Neutrophil (primary cell): Measurements from ENCODE around the gene CFLAR.
A peak's percentile ranks its signal among the peaks of the same experiment; 100 is the strongest.
"Not testable (repeated sequence)": the region's sequence is repeated elsewhere in the genome, so short reads cannot be mapped to it uniquely, and the experiment has no call there.

Experiments used
- H3K27ac ChIP-seq: fragments of 200-600 bp; sonication (generic); 2 replicates; pipeline ENCODE4 v1.5.1; 2016; ENCODE audit warnings: mild to moderate bottlenecking, moderate library complexity
- H3K27me3 ChIP-seq: fragments of 200-600 bp; sonication (generic); 2 replicates; pipeline ENCODE4 v1.6.0; 2016; ENCODE audit warnings: mild to moderate bottlenecking
- H3K36me3 ChIP-seq: fragments of 200-600 bp; sonication (generic); 2 replicates; pipeline ENCODE4 v1.5.1; 2017
- H3K4me1 ChIP-seq, 2 experiments: fragments of 200-600 bp in 1 of 2; sonication (generic) in 1 of 2; 1 replicate in 1 of 2; 2 replicates in 1 of 2; pipeline versions ENCODE4 v1.5.1 to v1.6.1; 2013 to 2016; ENCODE audit warnings: low read depth in 1 of 2, low read length in 1 of 2, mild to moderate bottlenecking in 1 of 2, moderate library complexity in 1 of 2; ENCODE audit not compliant: control insufficient read depth in 1 of 2, insufficient read depth in 1 of 2
- H3K4me3 ChIP-seq, 2 experiments: fragments of 200-600 bp in 1 of 2; sonication (generic) in 1 of 2; 1 replicate in 1 of 2; 2 replicates in 1 of 2; pipeline ENCODE4 v1.5.1; 2013 to 2016; ENCODE audit warnings: low read depth in 1 of 2, low read length in 1 of 2, mild to moderate bottlenecking in 1 of 2, moderate library complexity in 1 of 2
- H3K9me3 ChIP-seq: fragments of 200-600 bp; sonication (generic); 2 replicates; pipeline ENCODE4 v1.5.1; 2016
- TF ChIP-seq, protein P1 (sequence below): fragments of 200-600 bp; sonication (generic); IDR thresholded peaks from 2 replicates; pipeline ENCODE4 v1.5.1; 2016; ENCODE audit warnings: antibody characterized with exemption

The CFLAR gene

DNA sequence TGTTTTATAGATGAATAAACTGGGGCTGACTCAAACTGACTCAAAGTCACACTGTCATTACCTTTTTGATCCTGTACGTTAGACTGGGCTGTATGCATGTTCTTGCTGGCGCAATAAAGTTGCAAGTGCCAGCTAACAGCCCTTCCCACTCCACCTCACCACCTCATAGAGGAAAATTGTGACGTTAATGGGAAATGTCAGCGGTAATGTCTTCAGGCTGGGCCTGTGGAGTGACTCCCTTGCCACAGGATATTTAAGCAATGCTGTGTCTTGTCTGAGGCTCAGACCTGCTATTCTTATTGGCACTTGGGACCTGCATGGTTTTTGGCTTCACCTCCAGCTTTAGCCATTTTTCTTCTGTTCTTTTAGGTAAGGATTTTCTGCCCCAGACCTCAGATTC is 41.7 kb downstream of the CFLAR start:
- Histone ChIP-seq H3K9me3 (peaks cover 5% of the 10 kb centered on the region), H3K36me3 (peaks cover 99% of the 10 kb centered on the region), H3K4me1 (peaks cover 58 to 59% of the 10 kb centered on the region in 2 experiments), H3K27me3 (no peaks in the 10 kb centered on the region), H3K4me3 (peak overlapping the region; percentile 14 to 42), H3K27ac (peak overlapping the region; percentile 93)
- TF ChIP-seq, protein P1, sequence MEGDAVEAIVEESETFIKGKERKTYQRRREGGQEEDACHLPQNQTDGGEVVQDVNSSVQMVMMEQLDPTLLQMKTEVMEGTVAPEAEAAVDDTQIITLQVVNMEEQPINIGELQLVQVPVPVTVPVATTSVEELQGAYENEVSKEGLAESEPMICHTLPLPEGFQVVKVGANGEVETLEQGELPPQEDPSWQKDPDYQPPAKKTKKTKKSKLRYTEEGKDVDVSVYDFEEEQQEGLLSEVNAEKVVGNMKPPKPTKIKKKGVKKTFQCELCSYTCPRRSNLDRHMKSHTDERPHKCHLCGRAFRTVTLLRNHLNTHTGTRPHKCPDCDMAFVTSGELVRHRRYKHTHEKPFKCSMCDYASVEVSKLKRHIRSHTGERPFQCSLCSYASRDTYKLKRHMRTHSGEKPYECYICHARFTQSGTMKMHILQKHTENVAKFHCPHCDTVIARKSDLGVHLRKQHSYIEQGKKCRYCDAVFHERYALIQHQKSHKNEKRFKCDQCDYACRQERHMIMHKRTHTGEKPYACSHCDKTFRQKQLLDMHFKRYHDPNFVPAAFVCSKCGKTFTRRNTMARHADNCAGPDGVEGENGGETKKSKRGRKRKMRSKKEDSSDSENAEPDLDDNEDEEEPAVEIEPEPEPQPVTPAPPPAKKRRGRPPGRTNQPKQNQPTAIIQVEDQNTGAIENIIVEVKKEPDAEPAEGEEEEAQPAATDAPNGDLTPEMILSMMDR: no peak

DNA sequence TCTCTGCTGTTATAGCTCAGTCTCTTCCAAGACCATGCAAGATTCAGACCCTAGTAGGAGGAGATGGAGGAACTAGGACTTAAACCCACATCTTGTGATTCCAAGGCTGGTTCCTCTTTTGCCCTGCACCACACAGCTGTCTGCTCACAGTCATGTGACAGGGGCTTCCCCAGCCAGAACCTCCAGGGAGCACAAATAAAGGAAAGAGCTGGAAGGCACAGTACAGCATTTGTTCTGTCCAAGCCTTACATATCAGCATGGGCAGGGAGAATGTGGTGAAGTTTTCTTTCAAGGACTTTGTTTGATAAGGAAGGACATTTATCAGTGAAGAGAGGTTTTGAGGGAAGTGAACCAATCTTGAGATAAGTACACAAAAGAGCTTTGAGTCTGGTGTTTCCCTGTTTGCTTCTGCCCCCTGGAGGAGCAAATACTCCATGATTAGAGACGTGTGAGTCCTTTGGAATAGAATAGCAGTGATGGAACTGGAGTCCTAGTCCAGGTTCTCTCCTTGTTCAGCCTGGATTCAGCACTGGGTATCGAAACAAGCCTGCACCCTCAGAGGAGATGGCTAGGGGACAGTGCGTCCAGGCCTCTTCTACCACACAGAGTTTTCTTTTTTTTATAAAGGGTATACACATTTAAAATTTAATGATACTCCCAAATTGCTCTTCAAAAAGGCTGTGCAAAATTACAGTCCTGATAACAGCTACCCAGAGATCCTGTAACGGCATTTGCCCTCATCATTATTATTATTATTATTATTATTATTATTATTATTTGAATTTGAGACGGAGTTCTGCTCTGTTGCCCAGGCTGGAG is 42.4 kb downstream of the CFLAR start:
- peak overlapping the region; percentile 14 to 42 for H3K4me3 ChIP-seq
- no peaks in the 10 kb centered on the region for H3K27me3 ChIP-seq
- peaks cover 5% of the 10 kb centered on the region for H3K9me3 ChIP-seq
- H3K36me3 ChIP-seq: peaks cover 99% of the 10 kb centered on the region
- peak overlapping the region; percentile 93 for H3K27ac ChIP-seq
- TF ChIP-seq, protein P1: peak; percentile 52
- H3K4me1 ChIP-seq: peaks cover 52 to 53% of the 10 kb centered on the region in 2 experiments

DNA sequence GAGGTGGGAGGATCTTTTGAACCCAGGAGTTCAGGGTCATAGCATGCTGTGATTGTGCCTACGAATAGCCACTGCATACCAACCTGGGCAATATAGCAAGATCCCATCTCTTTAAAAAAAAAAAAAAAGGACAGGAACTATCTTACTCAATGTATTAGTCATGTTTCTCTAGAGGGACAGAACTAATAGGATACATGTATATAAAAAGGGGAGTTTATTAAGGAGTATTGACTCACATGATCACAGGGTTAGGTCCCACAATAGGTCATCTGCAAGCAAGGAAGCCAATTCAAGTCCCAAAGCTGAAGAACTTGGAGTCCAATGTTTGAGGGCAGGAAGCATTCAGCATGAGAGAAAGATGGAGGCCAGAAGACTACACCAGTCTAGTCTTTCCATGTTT is 48.2 kb downstream of the CFLAR start:
- H3K4me1 ChIP-seq: peaks cover 0 to under 1% of the 10 kb centered on the region in 2 experiments
- H3K27ac ChIP-seq: peak overlapping the region; percentile 31
- peaks cover 5% of the 10 kb centered on the region for H3K9me3 ChIP-seq
- H3K36me3 ChIP-seq: peaks cover 97% of the 10 kb centered on the region
- H3K4me3 ChIP-seq: no peak overlapping the region
- TF ChIP-seq, protein P1: no peak
- H3K27me3 ChIP-seq: no peaks in the 10 kb centered on the region

DNA sequence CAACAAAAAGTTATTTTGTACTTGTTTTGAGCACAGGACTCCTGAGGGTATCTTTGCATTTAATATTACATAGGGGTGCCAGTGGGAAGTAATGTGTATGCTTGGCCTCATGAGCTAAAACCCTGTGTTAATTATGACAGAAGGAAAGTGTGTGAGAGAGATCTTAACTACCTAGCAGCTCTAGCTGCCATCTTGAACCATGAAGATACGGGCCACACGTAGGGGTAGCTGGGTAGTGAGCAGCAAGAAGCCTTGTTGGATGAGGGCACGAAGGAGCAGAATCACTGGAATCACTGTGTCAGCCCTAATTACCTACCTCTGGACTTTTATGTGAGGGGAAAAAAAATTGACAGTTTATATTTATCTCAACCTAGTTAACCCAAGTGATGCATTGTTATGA is 51.6 kb downstream of the CFLAR start:
- TF ChIP-seq, protein P1: no peak
- Histone ChIP-seq H3K4me3 (no peak overlapping the region), H3K27ac (peak overlapping the region; percentile 58), H3K4me1 (no peaks in the 10 kb centered on the region), H3K36me3 (peaks cover 63% of the 10 kb centered on the region), H3K9me3 (no peaks in the 10 kb centered on the region), H3K27me3 (no peaks in the 10 kb centered on the region)

DNA sequence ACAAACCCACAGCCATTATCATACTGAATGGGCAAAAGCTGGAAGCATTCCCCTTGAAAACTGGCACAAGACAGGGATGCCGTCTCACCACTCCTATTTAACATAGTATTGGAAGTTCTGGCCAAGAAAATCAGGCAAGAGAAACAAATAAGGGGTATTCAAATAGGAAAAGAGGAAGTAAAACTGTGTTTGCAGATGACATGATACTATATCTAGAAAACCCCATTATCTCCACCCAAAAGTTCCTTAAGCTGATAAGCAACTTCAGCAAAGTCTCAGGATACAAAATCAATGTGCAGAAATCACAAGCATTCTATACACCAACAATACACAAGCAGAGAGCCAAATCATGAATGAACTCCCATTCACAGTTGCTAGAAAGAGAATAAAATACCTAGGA is 52.5 kb downstream of the CFLAR start:
- H3K9me3 ChIP-seq, H3K4me1 ChIP-seq, H3K27me3 ChIP-seq, H3K4me3 ChIP-seq: not testable (repeated sequence)
- Histone ChIP-seq H3K27ac (peak overlapping the region; percentile 54), H3K36me3 (peaks cover 53% of the 10 kb centered on the region)

DNA sequence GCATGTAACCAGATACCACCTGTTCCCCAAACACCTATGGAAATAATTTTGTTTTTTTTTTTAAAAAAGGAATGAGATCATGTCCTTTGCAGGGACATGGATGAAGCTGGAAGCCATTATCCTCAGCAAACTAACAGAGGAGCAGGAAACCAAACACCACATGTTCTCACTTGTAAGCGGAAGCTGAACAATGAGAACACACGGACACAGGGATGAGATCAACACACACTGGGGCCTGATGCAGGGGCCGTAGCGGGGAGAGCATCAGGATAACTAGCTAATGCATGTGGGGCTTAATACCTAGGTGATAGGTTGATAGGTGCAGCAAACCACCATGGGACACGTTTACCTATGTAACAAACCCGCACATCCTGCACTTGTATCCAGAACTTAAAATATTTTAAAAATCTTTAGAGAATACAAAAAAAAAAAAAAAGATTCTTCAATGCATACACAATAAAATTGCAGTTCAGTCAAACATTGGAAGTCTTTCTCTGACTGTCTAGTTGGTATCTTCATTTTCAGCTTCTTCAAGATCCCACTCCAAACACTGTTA is 55.4 kb downstream of the CFLAR start:
- Histone ChIP-seq H3K27me3 (no peaks in the 10 kb centered on the region), H3K36me3 (peaks cover 25% of the 10 kb centered on the region), H3K4me1 (no peaks in the 10 kb centered on the region), H3K4me3 (no peak overlapping the region), H3K27ac (peak overlapping the region; percentile 8), H3K9me3 (no peaks in the 10 kb centered on the region)
- TF ChIP-seq, protein P1: no peak
